ENCODE data around the gene DRC3.

Gene DRC3

GRCh38 chr17:17979778-17980177 is 7.1 kb downstream of the DRC3 start:
- Histone ChIP-seq H4K8ac (ENCODE audit: low read depth, low read length) (no peak overlapping the region), H3K9me3 (replicated peaks in 1 of 2; ENCODE audit: control insufficient read depth in 2 of 2, insufficient read depth in 1 of 2, low read depth in 1 of 2, low read length in 2 of 2) (no peaks in the 10 kb centered on the region), H2BK5ac (ENCODE audit: low read length) (no peak overlapping the region), H3K4me2 (ENCODE audit: insufficient read depth, low read length, poor library complexity, severe bottlenecking) (no peak overlapping the region), H3K23ac (ENCODE audit: low read depth, low read length, poor library complexity) (no peak overlapping the region), H3K14ac (ENCODE audit: low read length) (no peak overlapping the region), H3K79me1 (ENCODE audit: low read depth, low read length) (no peaks in the 10 kb centered on the region), H2AFZ (ENCODE audit: low read length) (no peak overlapping the region), H3K4ac (ENCODE audit: low read length) (no peak overlapping the region), H3K18ac (ENCODE audit: low read length) (no peak overlapping the region), H3K4me1 (ENCODE audit: control insufficient read depth in 2 of 2, insufficient read depth in 1 of 2, low read depth in 1 of 2, low read length in 2 of 2) (peaks cover 3 to 5% of the 10 kb centered on the region in 2 donors), H3K36me3 (replicated peaks in 1 of 2; ENCODE audit: control insufficient read depth in 2 of 2, insufficient read depth in 2 of 2, low read length in 2 of 2) (no peaks in the 10 kb centered on the region), H3K9ac (ENCODE audit: low read depth, low read length, poor library complexity) (no peak overlapping the region), H3K27me3 (ENCODE audit: control insufficient read depth in 3 of 3, insufficient read depth in 3 of 3, low read depth in 1 of 3, low read length in 3 of 3) (peaks cover 0 to 3% (median 1%) of the 10 kb centered on the region in 3 experiments), H2AK5ac (ENCODE audit: low read depth, low read length) (peak overlapping the region; percentile 78), H2BK15ac (ENCODE audit: low read length) (no peak overlapping the region), H4K91ac (ENCODE audit: low read depth, low read length, poor library complexity) (no peak overlapping the region), H3K4me3 (ENCODE audit: low read length in 2 of 2) (no peak overlapping the region), H2BK120ac (ENCODE audit: low read depth, low read length) (no peak overlapping the region), H3K27ac (replicated peaks; ENCODE audit: low read length) (no peak overlapping the region), H2BK12ac (ENCODE audit: low read length) (no peak overlapping the region)
- no peak for DNase-seq (ENCODE audit: low spot score)
- WGBS, 2 donors (ENCODE audit: extremely low coverage in 2 of 2, insufficient read length in 2 of 2, insufficient replicate concordance in 1 of 2): no CpG with 5 or more reads among the region's 3 CpGs

GRCh38 chr17:17981330-17981729 is 8.7 kb downstream of the DRC3 start:
- H3K23ac ChIP-seq (ENCODE audit: low read depth, low read length, poor library complexity): no peak overlapping the region
- H3K18ac ChIP-seq (ENCODE audit: low read length): no peak overlapping the region
- no peak overlapping the region for H3K4ac ChIP-seq (ENCODE audit: low read length)
- no CpG with 5 or more reads among the region's 9 CpGs for WGBS, 2 donors (ENCODE audit: extremely low coverage in 2 of 2, insufficient read length in 2 of 2, insufficient replicate concordance in 1 of 2)
- H2AFZ ChIP-seq (ENCODE audit: low read length): no peak overlapping the region
- no peak overlapping the region for H4K8ac ChIP-seq (ENCODE audit: low read depth, low read length)
- no peak overlapping the region for H3K4me3 ChIP-seq (ENCODE audit: low read length in 2 of 2)
- no peaks in the 10 kb centered on the region for H3K36me3 ChIP-seq (replicated peaks in 1 of 2; ENCODE audit: control insufficient read depth in 2 of 2, insufficient read depth in 2 of 2, low read length in 2 of 2)
- H2AK5ac ChIP-seq (ENCODE audit: low read depth, low read length): no peak overlapping the region
- no peak overlapping the region for H3K27ac ChIP-seq (replicated peaks; ENCODE audit: low read length)
- H3K4me1 ChIP-seq (ENCODE audit: control insufficient read depth in 2 of 2, insufficient read depth in 1 of 2, low read depth in 1 of 2, low read length in 2 of 2): peaks cover 3 to 5% of the 10 kb centered on the region in 2 donors
- peaks cover 0 to 6% (median 1%) of the 10 kb centered on the region in 3 experiments for H3K27me3 ChIP-seq (ENCODE audit: control insufficient read depth in 3 of 3, insufficient read depth in 3 of 3, low read depth in 1 of 3, low read length in 3 of 3)
- no peak overlapping the region for H3K4me2 ChIP-seq (ENCODE audit: insufficient read depth, low read length, poor library complexity, severe bottlenecking)
- no peak for DNase-seq (ENCODE audit: low spot score)
- no peak overlapping the region for H2BK120ac ChIP-seq (ENCODE audit: low read depth, low read length)
- H3K9ac ChIP-seq (ENCODE audit: low read depth, low read length, poor library complexity): no peak overlapping the region
- H2BK15ac ChIP-seq (ENCODE audit: low read length): no peak overlapping the region
- no peaks in the 10 kb centered on the region for H3K79me1 ChIP-seq (ENCODE audit: low read depth, low read length)
- H2BK12ac ChIP-seq (ENCODE audit: low read length): no peak overlapping the region
- H2BK5ac ChIP-seq (ENCODE audit: low read length): no peak overlapping the region
- H4K91ac ChIP-seq (ENCODE audit: low read depth, low read length, poor library complexity): no peak overlapping the region
- H3K14ac ChIP-seq (ENCODE audit: low read length): no peak overlapping the region
- H3K9me3 ChIP-seq (replicated peaks in 1 of 2; ENCODE audit: control insufficient read depth in 2 of 2, insufficient read depth in 1 of 2, low read depth in 1 of 2, low read length in 2 of 2): no peaks in the 10 kb centered on the region

GRCh38 chr17:17982801-17983200 is 10.1 kb downstream of the DRC3 start:
- Histone ChIP-seq H2BK15ac (ENCODE audit: low read length) (no peak overlapping the region), H2BK5ac (ENCODE audit: low read length) (no peak overlapping the region), H4K91ac (ENCODE audit: low read depth, low read length, poor library complexity) (no peak overlapping the region), H3K4me1 (ENCODE audit: control insufficient read depth in 2 of 2, insufficient read depth in 1 of 2, low read depth in 1 of 2, low read length in 2 of 2) (peaks cover 0 to 2% of the 10 kb centered on the region in 2 donors), H3K9me3 (replicated peaks in 1 of 2; ENCODE audit: control insufficient read depth in 2 of 2, insufficient read depth in 1 of 2, low read depth in 1 of 2, low read length in 2 of 2) (no peaks in the 10 kb centered on the region), H2BK120ac (ENCODE audit: low read depth, low read length) (no peak overlapping the region), H2BK12ac (ENCODE audit: low read length) (no peak overlapping the region), H3K4ac (ENCODE audit: low read length) (no peak overlapping the region), H4K8ac (ENCODE audit: low read depth, low read length) (no peak overlapping the region), H3K23ac (ENCODE audit: low read depth, low read length, poor library complexity) (no peak overlapping the region), H3K14ac (ENCODE audit: low read length) (no peak overlapping the region), H2AK5ac (ENCODE audit: low read depth, low read length) (no peak overlapping the region), H3K79me1 (ENCODE audit: low read depth, low read length) (no peaks in the 10 kb centered on the region), H3K4me2 (ENCODE audit: insufficient read depth, low read length, poor library complexity, severe bottlenecking) (no peak overlapping the region), H3K18ac (ENCODE audit: low read length) (no peak overlapping the region), H3K9ac (ENCODE audit: low read depth, low read length, poor library complexity) (no peak overlapping the region), H3K27me3 (ENCODE audit: control insufficient read depth in 3 of 3, insufficient read depth in 3 of 3, low read depth in 1 of 3, low read length in 3 of 3) (peaks cover 0 to 6% (median 1%) of the 10 kb centered on the region in 3 experiments), H3K36me3 (replicated peaks in 1 of 2; ENCODE audit: control insufficient read depth in 2 of 2, insufficient read depth in 2 of 2, low read length in 2 of 2) (no peaks in the 10 kb centered on the region), H3K4me3 (ENCODE audit: low read length in 2 of 2) (no peak overlapping the region), H2AFZ (ENCODE audit: low read length) (no peak overlapping the region), H3K27ac (replicated peaks; ENCODE audit: low read length) (no peak overlapping the region)
- no peak for DNase-seq (ENCODE audit: low spot score)
- no CpG with 5 or more reads among the region's 9 CpGs for WGBS, 2 donors (ENCODE audit: extremely low coverage in 2 of 2, insufficient read length in 2 of 2, insufficient replicate concordance in 1 of 2)

GRCh38 chr17:17983376-17983775 is 10.7 kb downstream of the DRC3 start:
- H2BK120ac ChIP-seq (ENCODE audit: low read depth, low read length): no peak overlapping the region
- WGBS, 2 donors (ENCODE audit: extremely low coverage in 2 of 2, insufficient read length in 2 of 2, insufficient replicate concordance in 1 of 2): no CpG with 5 or more reads among the region's 6 CpGs
- H3K14ac ChIP-seq (ENCODE audit: low read length): no peak overlapping the region
- no peak overlapping the region for H2BK15ac ChIP-seq (ENCODE audit: low read length)
- peaks cover 0 to 2% of the 10 kb centered on the region in 2 donors for H3K4me1 ChIP-seq (ENCODE audit: control insufficient read depth in 2 of 2, insufficient read depth in 1 of 2, low read depth in 1 of 2, low read length in 2 of 2)
- no peak overlapping the region for H4K8ac ChIP-seq (ENCODE audit: low read depth, low read length)
- H3K18ac ChIP-seq (ENCODE audit: low read length): no peak overlapping the region
- H3K27ac ChIP-seq (replicated peaks; ENCODE audit: low read length): no peak overlapping the region
- no peaks in the 10 kb centered on the region for H3K36me3 ChIP-seq (replicated peaks in 1 of 2; ENCODE audit: control insufficient read depth in 2 of 2, insufficient read depth in 2 of 2, low read length in 2 of 2)
- H2AK5ac ChIP-seq (ENCODE audit: low read depth, low read length): no peak overlapping the region
- H3K4me3 ChIP-seq (ENCODE audit: low read length in 2 of 2): no peak overlapping the region
- no peaks in the 10 kb centered on the region for H3K79me1 ChIP-seq (ENCODE audit: low read depth, low read length)
- no peak overlapping the region for H4K91ac ChIP-seq (ENCODE audit: low read depth, low read length, poor library complexity)
- H3K23ac ChIP-seq (ENCODE audit: low read depth, low read length, poor library complexity): no peak overlapping the region
- no peak overlapping the region for H2BK5ac ChIP-seq (ENCODE audit: low read length)
- peaks cover 0 to 6% (median 1%) of the 10 kb centered on the region in 3 experiments for H3K27me3 ChIP-seq (ENCODE audit: control insufficient read depth in 3 of 3, insufficient read depth in 3 of 3, low read depth in 1 of 3, low read length in 3 of 3)
- no peak overlapping the region for H3K4ac ChIP-seq (ENCODE audit: low read length)
- no peaks in the 10 kb centered on the region for H3K9me3 ChIP-seq (replicated peaks in 1 of 2; ENCODE audit: control insufficient read depth in 2 of 2, insufficient read depth in 1 of 2, low read depth in 1 of 2, low read length in 2 of 2)
- no peak overlapping the region for H2AFZ ChIP-seq (ENCODE audit: low read length)
- DNase-seq (ENCODE audit: low spot score): no peak
- no peak overlapping the region for H2BK12ac ChIP-seq (ENCODE audit: low read length)
- H3K4me2 ChIP-seq (ENCODE audit: insufficient read depth, low read length, poor library complexity, severe bottlenecking): no peak overlapping the region
- H3K9ac ChIP-seq (ENCODE audit: low read depth, low read length, poor library complexity): no peak overlapping the region

Data from neuronal stem cell (in vitro differentiated cells).